DOHH2 (cell line): Measurements from ENCODE around the gene RNF169.

Experiments used
- H3F3A ChIP-seq: fragments of 200-600 bp; sonication (generic), shearing (Covaris generic); 2 replicates; pipeline ENCODE4 v1.6.0; 2016; ENCODE audit warnings: antibody characterized with exemption, mild to moderate bottlenecking; ENCODE audit not compliant: control insufficient read depth, insufficient read depth
- H3K27ac ChIP-seq: fragments of 200-600 bp; sonication (generic); 2 replicates; pipeline ENCODE4 v1.5.1; 2014; ENCODE audit warnings: low read depth, mild to moderate bottlenecking, low read length, moderate library complexity
- H3K27me3 ChIP-seq: fragments of 200-600 bp; sonication (generic); 2 replicates; pipeline ENCODE4 v1.6.1; 2014; ENCODE audit warnings: mild to moderate bottlenecking, low read length, mixed read lengths; ENCODE audit not compliant: control insufficient read depth
- H3K36me3 ChIP-seq: fragments of 200-600 bp; sonication (generic); 2 replicates; pipeline ENCODE4 v1.6.1; 2014; ENCODE audit warnings: mild to moderate bottlenecking, low read length, moderate library complexity, mixed read lengths; ENCODE audit not compliant: control insufficient read depth
- H3K4me1 ChIP-seq: fragments of 200-600 bp; sonication (generic); 2 replicates; pipeline ENCODE4 v1.6.1; 2014; ENCODE audit warnings: mild to moderate bottlenecking, low read length, mixed read lengths; ENCODE audit not compliant: control insufficient read depth
- H3K4me2 ChIP-seq: fragments of 200-600 bp; sonication (generic); 2 replicates; pipeline ENCODE4 v1.6.0; 2014; ENCODE audit warnings: mild to moderate bottlenecking, low read length, moderate library complexity
- H3K4me3 ChIP-seq: fragments of 200-600 bp; sonication (generic); 2 replicates; pipeline ENCODE4 v1.5.1; 2014; ENCODE audit warnings: mild to moderate bottlenecking, low read length, mixed read lengths
- H3K79me2 ChIP-seq: fragments of 200-600 bp; sonication (generic); 2 replicates; pipeline ENCODE4 v1.6.1; 2014; ENCODE audit warnings: mild to moderate bottlenecking, low read length, mixed read lengths; ENCODE audit not compliant: control insufficient read depth
- H3K9me2 ChIP-seq: fragments of 200-600 bp; sonication (generic); replicated peaks from 2 replicates; pipeline ENCODE4 v1.6.1; 2014; ENCODE audit warnings: mild to moderate bottlenecking, low read length, mixed read lengths; ENCODE audit not compliant: control insufficient read depth
- H3K9me3 ChIP-seq: fragments of 200-600 bp; sonication (generic); 2 replicates; pipeline ENCODE4 v1.6.1; 2014; ENCODE audit warnings: antibody characterized with exemption, low read length, mixed read lengths; ENCODE audit not compliant: control insufficient read depth, insufficient read depth
- H4K20me1 ChIP-seq: fragments of 200-600 bp; sonication (generic); 2 replicates; pipeline ENCODE4 v1.6.0; 2014; ENCODE audit warnings: low read depth, mild to moderate bottlenecking, antibody characterized with exemption, low read length, moderate library complexity; ENCODE audit not compliant: control insufficient read depth, insufficient read depth
- EZH2phosphoT487 ChIP-seq: fragments of 200-600 bp; sonication (generic); IDR thresholded peaks from 2 replicates; pipeline ENCODE4 v1.6.1; 2017; ENCODE audit warnings: borderline replicate concordance, mild to moderate bottlenecking, antibody characterized with exemption, low read length, moderate library complexity, mixed read lengths
- TF ChIP-seq, protein P1 (sequence below): fragments of 200-600 bp; sonication (generic); IDR thresholded peaks from one replicate; pipeline ENCODE4 v1.5.1; 2014; ENCODE audit warnings: antibody characterized with exemption, mild to moderate bottlenecking, low read depth, low read length; ENCODE audit not compliant: poor library complexity, severe bottlenecking

RNF169 gene

GRCh38 chr11:74840486-74840885 is 91.8 kb downstream of the RNF169 start:
- Histone ChIP-seq H3K4me3 (no peak overlapping the region), H3K4me1 (no peaks in the 10 kb centered on the region), H3F3A (no peaks in the 10 kb centered on the region), H3K4me2 (no peak overlapping the region), H3K79me2 (no peaks in the 10 kb centered on the region), H3K9me3 (no peaks in the 10 kb centered on the region), H3K27me3 (no peaks in the 10 kb centered on the region), H3K27ac (no peak overlapping the region), H3K36me3 (peaks cover 89% of the 10 kb centered on the region), H3K9me2 (no peaks in the 10 kb centered on the region), H4K20me1 (no peaks in the 10 kb centered on the region)
- TF ChIP-seq, protein P1, sequence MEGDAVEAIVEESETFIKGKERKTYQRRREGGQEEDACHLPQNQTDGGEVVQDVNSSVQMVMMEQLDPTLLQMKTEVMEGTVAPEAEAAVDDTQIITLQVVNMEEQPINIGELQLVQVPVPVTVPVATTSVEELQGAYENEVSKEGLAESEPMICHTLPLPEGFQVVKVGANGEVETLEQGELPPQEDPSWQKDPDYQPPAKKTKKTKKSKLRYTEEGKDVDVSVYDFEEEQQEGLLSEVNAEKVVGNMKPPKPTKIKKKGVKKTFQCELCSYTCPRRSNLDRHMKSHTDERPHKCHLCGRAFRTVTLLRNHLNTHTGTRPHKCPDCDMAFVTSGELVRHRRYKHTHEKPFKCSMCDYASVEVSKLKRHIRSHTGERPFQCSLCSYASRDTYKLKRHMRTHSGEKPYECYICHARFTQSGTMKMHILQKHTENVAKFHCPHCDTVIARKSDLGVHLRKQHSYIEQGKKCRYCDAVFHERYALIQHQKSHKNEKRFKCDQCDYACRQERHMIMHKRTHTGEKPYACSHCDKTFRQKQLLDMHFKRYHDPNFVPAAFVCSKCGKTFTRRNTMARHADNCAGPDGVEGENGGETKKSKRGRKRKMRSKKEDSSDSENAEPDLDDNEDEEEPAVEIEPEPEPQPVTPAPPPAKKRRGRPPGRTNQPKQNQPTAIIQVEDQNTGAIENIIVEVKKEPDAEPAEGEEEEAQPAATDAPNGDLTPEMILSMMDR = no peak
- no peak for TF ChIP-seq EZH2phosphoT487

DNA sequence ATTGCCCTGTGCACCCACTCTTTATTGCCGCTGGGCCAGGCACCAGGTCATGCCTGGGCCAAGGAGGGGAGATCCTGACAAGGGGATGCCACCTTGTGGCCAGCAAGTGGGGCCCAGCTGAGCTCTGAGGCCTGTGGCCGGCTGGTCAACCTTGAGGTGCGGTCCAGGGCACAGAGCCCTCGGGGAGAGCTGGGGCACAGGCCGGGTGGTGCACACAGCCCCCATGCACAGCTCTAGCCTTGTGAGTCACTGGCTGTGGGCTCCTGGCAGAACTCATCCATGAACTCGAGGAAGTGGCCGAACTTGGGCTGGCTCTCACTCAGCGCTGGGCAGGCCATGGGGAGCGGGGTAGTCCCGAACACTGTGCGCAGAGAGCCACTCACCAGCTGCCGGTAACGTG is 94.3 kb downstream of the RNF169 start:
- H3K9me3 ChIP-seq = no peaks in the 10 kb centered on the region
- no peak overlapping the region for H3K4me2 ChIP-seq
- H4K20me1 ChIP-seq = no peaks in the 10 kb centered on the region
- H3K36me3 ChIP-seq = peaks cover 87% of the 10 kb centered on the region
- H3K9me2 ChIP-seq = no peaks in the 10 kb centered on the region
- TF ChIP-seq, protein P1 = no peak
- TF ChIP-seq EZH2phosphoT487 = no peak
- no peaks in the 10 kb centered on the region for H3K79me2 ChIP-seq
- no peaks in the 10 kb centered on the region for H3K27me3 ChIP-seq
- peaks cover 4% of the 10 kb centered on the region; the same call in 1 of the 2 replicates for H3F3A ChIP-seq
- no peak overlapping the region for H3K27ac ChIP-seq
- H3K4me1 ChIP-seq = no peaks in the 10 kb centered on the region
- H3K4me3 ChIP-seq = no peak overlapping the region

- H3K36me3 ChIP-seq = peaks cover 86% of the 10 kb centered on the region
- no peaks in the 10 kb centered on the region for H3K4me1 ChIP-seq
- no peaks in the 10 kb centered on the region for H3K9me3 ChIP-seq
- TF ChIP-seq, protein P1 = no peak
- no peak for TF ChIP-seq EZH2phosphoT487
- no peak overlapping the region for H3K4me2 ChIP-seq
- H3K27ac ChIP-seq = no peak overlapping the region
- H3K9me2 ChIP-seq = no peaks in the 10 kb centered on the region
- no peaks in the 10 kb centered on the region for H3K79me2 ChIP-seq
- no peak overlapping the region for H3K4me3 ChIP-seq
- no peaks in the 10 kb centered on the region for H4K20me1 ChIP-seq
- no peaks in the 10 kb centered on the region for H3K27me3 ChIP-seq
- H3F3A ChIP-seq = peaks cover 4% of the 10 kb centered on the region; the same call in 1 of the 2 replicates
Observed at GRCh38 chr11:74844072-74844471, 95.4 kb downstream of the RNF169 start.
